ENCODE data around the gene DENND2C.
A peak's percentile ranks its signal among the peaks of the same experiment; 100 is the strongest.

DENND2C gene

DNA sequence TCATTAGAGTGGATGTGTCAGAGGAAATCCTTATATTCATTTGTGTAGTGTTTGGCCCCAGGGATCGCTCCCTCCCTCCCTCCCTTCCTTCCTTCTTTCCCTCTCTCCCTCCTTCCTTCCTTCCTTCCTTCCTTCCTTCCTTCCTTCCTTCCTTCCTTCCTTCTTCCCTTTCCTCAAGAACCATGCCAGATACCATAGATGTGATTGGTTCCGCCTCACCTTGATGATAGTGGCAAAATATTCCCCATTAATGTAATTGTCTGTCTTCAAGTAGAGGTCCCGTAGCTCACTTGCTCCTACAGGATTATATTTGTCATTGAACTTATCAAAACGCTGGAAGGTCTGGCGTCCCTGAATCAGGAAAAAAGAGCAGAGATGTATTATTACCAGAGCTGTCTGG lies 7.8 kb upstream of the DENND2C start:
- DNase-seq = no peak

DNA sequence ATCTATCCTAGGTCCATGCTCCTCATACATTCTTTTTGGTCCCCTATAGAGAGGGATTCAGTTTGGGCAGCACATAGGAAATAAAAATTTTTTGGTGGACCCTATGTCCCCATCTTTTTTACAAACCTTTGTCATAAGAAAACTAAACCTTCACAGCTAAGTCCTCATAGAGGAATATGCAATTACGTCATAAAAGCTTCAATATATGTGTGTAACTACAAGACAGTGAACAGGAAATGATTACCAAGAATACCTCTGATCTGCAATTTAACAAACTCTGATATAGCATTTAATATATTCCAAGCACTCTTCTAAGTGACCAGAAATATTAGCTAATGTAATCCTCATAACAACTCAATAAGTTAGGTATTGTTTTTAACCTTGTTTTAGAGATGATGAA lies 6.3 kb upstream of the DENND2C start:
- no peak for DNase-seq

GRCh38 chr1:114671939-114672275 lies 2.1 kb upstream of the DENND2C start:
- no peak for DNase-seq

- DNase-seq = no peak
Measured at GRCh38 chr1:114671011-114671938, 1.4 kb upstream of the DENND2C start.

DNA sequence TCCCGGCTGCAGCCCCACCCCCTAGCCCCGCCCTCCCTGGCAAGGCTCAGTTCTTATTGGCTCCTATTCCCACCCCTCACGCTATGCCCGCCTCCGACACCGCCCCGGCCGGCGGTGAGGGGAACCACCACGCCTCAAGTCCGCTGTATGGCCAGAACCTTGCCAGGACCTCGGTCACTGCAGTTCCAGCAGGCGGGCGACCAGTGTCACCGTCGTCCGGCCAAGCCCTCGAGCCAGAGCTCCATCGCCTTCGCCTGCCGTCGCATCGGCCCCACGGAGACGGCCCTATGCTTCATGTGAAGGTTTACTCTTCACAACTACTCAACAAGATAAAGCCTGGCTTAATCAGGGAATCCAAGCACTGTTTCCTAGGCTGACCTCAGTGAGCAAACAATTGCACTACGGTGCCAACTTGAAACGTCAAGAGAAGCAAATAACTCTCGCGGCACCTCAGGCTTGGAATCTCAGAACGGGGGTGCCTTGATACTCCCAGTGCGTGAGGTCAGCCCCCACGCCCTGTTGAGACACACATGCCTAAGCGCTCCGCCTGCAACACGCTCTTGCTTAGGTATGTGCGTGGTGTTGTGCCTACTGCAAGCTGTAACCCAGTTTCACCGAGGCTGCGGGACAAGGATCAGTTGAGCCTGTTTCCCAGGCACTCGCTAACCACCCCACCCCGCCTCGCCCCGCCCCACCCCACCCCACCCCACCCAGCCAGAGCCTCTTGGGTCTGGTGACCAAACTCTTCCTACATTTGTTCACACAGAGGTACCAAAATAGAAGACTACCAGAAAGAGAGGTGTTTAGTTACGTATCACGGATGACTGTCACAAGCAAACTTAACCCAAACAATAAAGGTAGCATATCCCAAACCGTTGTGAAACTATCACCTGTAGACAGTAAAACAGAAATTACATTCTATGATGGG lies 498 bp upstream of the DENND2C start:
- DNase-seq = peak; percentile 61

DNA sequence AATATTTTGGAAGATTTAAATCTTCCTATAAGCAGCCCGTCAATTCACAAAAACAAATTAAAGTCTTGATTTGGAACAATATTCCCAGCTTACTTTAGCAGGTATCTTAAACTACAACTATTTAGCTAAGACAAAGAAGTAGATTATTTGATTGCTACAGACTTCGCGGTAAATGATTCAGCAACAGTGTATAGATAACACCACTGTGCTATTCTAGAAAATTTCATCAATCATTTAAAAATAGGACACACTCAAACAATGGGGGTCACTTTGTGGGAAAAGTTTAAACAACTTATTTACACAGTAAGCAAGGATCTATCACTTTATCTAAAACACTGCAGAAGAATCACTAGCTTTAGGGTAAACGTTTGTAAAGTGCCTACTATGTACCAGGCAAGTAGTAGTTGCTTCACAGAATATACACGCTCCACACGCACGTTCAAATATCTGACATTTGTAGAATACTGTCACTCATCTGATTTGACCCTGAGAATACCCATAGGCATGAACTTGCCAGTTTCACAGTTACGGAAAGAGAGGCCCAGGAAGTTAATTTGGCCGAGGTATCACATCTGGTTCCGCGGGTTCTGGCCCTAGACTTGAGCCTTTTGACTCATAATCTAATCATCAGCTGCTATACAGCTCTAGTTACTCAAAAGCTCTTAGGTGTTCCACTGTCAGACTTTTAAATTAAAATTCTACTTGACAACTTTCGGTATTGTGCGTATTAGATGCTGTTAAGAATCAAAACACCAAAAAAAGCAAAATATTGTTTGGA lies 876 bp downstream of the DENND2C start:
- no peak for DNase-seq

- no peak for DNase-seq
Measured at GRCh38 chr1:114668373-114668772, 1.5 kb downstream of the DENND2C start.

GRCh38 chr1:114666954-114667353 lies 2.9 kb downstream of the DENND2C start:
- no peak for DNase-seq

GRCh38 chr1:114660238-114660637 lies 9.6 kb downstream of the DENND2C start:
- no peak for DNase-seq

- no peak for DNase-seq
Measured at GRCh38 chr1:114651893-114652292, 18.0 kb downstream of the DENND2C start.

DNA sequence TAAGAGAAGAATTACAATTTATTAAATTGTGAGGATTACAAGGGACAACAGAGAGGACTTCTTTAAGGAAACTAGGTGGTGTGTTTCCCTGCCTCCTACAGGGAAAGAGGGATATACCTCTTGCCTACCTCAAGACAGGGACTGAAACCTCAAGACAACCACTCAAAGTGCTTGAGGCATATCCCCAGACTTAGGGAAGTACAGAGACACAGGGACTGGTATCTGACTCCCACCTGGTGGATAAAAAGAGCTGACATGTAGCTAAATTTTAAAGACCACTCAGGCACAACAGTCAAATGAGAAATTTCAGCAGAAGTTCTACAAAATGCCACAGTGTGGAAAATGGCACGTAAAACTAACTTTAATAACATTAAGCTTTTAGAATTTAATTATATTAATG lies 21.3 kb downstream of the DENND2C start:
- no peak for DNase-seq

GRCh38 chr1:114641377-114641776 lies 28.5 kb downstream of the DENND2C start:
- DNase-seq = no peak

- DNase-seq = no peak
Measured at GRCh38 chr1:114638910-114639309, 30.9 kb downstream of the DENND2C start.

- no peak for DNase-seq
Measured at GRCh38 chr1:114632427-114632826, 37.4 kb downstream of the DENND2C start.

DNA sequence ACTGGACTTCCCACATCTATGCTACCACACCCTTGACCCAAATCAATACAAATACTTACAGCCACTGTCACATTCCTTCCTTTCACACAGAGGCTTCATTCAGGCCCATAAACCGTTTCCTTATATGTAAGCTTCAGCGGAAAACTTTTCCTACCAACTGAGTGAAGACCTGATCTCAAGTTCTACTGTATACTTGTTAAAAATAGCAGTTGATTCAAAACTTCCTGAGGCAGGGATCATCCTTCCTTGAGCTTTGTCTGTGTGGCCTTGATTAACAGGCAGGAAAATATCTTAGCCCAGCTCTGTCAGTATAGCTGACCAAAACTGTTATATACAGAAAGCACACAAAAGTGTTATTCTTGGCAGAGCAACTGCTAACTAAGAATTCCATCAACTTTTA lies 42.7 kb downstream of the DENND2C start:
- no peak for DNase-seq

DNA sequence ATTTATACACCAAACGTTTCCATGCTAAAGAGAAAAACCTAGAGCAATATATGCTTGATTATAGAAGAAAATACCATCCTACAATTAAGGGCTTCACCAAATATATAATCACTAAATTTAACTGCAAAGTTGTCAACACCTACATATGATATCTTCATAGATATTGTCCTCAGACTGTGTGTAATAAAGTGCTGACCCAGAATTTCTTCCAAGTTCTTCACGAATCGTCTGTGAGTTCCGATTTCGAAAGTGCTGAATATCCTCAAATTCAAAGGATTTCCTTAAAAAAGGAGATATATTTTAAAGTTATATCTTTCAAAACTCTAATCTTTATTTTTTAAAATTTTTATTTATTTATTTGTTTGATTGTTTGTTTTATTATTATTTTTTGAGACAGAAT lies 46.5 kb downstream of the DENND2C start:
- no peak for DNase-seq

GRCh38 chr1:114620419-114620818 lies 49.4 kb downstream of the DENND2C start:
- no peak for DNase-seq

DNA sequence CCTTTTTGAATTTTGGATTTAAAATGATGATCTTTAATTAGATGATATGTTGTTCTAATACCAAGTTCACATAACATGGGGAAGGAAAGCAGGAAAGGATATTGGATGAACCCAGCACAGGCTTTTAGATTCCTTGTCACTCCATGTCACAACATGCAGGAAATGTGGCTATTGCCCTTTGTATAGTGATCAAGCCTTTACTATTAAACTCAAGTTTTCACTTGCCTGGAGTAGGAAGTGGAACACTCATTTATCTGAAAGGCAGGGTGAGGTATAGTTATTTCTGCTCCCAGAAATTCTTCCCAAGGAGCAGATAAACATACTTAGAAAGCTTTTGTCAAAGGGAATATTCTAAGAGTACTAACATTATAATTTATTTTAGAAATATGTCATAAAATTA lies 51.2 kb downstream of the DENND2C start:
- DNase-seq = no peak

GRCh38 chr1:114610546-114611245 lies 59.2 kb downstream of the DENND2C start:
- DNase-seq = no peak

GRCh38 chr1:114609826-114610225 lies 60.0 kb downstream of the DENND2C start:
- no peak for DNase-seq

DNA sequence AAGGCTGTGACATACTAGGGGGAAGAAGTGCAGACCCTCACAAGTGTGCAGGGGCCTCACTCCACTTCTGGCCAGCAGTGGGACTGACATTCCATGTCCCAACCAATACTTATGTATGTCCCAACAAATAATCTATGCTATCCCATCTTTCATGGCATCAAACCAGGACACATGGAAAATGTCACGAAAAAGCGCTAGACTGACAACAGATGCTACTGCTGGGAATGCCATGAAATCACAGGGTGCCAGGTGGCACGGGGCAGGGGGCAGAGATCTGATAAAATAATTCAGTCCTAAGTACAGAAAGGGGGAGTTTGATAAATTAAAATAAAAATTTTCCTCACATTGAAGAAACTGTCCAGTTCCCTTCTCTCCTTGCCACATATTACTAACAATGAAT lies 60.8 kb downstream of the DENND2C start:
- DNase-seq = no peak

DNA sequence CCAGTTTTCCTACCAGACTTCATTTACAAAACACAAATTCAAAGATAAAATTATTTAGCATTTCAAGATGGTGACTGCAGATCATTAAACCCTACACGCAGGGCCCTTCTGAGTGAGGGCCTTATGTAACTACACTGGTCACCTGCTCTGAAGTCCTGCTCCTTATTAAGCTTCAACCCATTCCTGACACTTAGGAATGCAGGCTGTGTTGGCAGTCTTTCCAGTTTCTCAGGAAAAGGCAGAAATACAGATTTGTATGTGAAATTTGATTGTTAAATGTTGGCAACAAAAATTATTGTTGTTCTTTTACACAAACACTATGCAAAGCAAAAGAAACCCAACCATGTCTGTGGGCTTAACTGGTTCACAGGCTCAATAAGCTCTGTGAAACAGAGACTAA lies 62.6 kb downstream of the DENND2C start:
- no peak for DNase-seq

GRCh38 chr1:114597949-114598348 lies 71.9 kb downstream of the DENND2C start:
- DNase-seq = no peak

All from NCI-H69 (cell line).